ENCODE measurements around the gene MFF.

Gene MFF

DNA sequence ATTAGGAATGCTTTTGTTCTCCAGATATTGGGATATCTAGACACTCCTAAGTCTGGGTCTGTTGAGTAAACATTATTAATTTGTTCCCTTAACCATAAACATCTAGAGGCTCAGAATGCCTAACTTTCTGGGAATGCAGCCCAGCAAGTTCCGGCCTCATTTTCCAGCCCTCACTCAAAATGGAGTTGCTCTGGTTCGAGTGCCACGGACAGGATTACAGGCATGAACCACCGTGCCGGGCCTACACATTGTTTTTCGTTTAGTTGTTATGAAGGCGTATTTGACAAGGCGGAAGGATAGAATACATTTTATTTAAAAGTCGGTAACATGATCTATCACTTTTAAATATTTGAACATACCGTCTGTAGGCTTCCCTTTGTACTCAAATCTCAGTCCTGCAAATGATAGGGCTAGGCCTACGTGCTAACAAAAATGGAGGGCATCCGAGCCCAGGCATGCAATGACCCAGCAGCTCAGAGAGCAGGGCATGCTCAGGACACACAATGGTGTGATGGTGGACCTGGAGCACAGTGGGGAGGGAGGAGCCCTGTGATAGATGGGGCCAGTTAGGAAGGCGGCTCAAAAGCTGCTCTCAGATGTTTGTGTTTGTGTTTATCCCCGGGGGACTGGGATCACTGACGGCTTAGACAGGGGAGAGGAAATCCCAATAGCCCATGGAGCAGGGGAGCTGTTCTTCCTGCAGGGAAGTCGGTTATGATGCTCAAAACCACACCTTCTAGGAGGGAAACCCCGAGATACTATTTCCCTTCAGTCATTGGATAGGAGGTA is 65.6 kb downstream of the MFF start:
- DNase-seq (ENCODE audit: low read depth) = no peak
- no peak overlapping the region for H3K4me3 ChIP-seq (ENCODE audit: control insufficient read depth, low read depth, low read length)
- TF ChIP-seq, protein P1, sequence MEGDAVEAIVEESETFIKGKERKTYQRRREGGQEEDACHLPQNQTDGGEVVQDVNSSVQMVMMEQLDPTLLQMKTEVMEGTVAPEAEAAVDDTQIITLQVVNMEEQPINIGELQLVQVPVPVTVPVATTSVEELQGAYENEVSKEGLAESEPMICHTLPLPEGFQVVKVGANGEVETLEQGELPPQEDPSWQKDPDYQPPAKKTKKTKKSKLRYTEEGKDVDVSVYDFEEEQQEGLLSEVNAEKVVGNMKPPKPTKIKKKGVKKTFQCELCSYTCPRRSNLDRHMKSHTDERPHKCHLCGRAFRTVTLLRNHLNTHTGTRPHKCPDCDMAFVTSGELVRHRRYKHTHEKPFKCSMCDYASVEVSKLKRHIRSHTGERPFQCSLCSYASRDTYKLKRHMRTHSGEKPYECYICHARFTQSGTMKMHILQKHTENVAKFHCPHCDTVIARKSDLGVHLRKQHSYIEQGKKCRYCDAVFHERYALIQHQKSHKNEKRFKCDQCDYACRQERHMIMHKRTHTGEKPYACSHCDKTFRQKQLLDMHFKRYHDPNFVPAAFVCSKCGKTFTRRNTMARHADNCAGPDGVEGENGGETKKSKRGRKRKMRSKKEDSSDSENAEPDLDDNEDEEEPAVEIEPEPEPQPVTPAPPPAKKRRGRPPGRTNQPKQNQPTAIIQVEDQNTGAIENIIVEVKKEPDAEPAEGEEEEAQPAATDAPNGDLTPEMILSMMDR (IDR thresholded peaks at IDR 0.05; ENCODE audit: control insufficient read depth, insufficient read depth, low read depth, low read length, missing control alignments) = no peak

DNA sequence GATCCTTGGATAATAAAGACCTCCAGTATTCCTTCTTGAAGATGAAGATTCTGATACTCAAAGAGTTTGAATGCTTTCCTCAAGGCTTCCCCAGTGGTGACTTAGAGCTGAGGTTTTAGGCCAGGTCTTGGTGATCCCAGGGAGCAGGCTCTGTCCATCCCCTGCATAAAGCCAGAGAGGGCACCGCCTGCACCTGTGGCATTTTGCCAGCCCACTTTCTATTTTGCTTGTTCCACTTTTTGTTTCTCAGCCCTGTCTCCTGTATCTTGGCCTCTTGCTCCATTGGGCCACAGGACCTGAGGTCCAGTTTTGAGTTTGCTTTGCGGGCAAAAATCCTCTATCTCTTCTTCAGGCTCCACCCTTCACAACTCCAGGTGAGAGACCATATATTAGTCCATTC is 69.3 kb downstream of the MFF start:
- TF ChIP-seq, protein P1 (IDR thresholded peaks at IDR 0.05; ENCODE audit: control insufficient read depth, insufficient read depth, low read depth, low read length, missing control alignments) = no peak
- DNase-seq (ENCODE audit: low read depth) = no peak
- H3K4me3 ChIP-seq (ENCODE audit: control insufficient read depth, low read depth, low read length) = no peak overlapping the region

DNA sequence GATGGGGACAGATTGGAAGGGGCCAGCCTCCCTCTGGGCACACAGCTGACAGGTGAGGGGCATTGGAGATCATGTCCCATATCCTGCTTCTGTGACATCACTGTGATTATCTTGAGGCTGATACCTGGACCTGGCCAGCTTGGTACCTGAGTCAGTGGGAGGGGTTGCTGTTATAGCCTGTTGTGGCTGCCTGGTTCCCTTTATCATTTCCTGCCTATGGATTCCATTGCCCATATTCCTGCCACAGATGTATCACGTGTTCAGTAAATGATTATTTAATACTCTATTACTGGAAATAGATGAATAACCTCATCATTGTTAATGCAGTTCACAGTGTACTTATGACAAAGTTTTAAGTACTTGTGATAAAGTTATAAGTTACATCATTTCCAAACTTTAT is 70.5 kb downstream of the MFF start:
- DNase-seq (ENCODE audit: low read depth) = no peak
- no peak overlapping the region for H3K4me3 ChIP-seq (ENCODE audit: control insufficient read depth, low read depth, low read length)
- TF ChIP-seq, protein P1 (IDR thresholded peaks at IDR 0.05; ENCODE audit: control insufficient read depth, insufficient read depth, low read depth, low read length, missing control alignments) = no peak

DNA sequence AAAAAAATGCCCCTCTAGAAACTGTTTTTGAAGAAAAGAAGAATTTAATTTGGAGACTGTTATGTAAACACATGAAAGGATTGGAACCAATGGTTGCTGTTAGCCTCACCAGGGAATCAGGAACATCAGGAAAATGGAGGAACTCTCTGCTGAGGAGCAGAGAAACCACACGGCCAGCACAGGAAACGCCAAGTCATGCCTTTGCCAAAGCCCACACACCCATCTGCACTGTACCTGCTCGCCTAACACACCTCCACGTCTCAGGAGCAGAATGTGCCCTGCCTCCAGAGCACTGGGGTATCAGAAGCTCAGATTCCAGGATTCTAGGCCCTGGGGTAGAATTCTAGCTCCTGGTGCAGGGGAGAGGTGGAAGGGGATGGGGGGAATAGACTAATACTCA is 72.5 kb downstream of the MFF start:
- no peak overlapping the region for H3K4me3 ChIP-seq (ENCODE audit: control insufficient read depth, low read depth, low read length)
- no peak for DNase-seq (ENCODE audit: low read depth)
- TF ChIP-seq, protein P1 (IDR thresholded peaks at IDR 0.05; ENCODE audit: control insufficient read depth, insufficient read depth, low read depth, low read length, missing control alignments) = no peak

DNA sequence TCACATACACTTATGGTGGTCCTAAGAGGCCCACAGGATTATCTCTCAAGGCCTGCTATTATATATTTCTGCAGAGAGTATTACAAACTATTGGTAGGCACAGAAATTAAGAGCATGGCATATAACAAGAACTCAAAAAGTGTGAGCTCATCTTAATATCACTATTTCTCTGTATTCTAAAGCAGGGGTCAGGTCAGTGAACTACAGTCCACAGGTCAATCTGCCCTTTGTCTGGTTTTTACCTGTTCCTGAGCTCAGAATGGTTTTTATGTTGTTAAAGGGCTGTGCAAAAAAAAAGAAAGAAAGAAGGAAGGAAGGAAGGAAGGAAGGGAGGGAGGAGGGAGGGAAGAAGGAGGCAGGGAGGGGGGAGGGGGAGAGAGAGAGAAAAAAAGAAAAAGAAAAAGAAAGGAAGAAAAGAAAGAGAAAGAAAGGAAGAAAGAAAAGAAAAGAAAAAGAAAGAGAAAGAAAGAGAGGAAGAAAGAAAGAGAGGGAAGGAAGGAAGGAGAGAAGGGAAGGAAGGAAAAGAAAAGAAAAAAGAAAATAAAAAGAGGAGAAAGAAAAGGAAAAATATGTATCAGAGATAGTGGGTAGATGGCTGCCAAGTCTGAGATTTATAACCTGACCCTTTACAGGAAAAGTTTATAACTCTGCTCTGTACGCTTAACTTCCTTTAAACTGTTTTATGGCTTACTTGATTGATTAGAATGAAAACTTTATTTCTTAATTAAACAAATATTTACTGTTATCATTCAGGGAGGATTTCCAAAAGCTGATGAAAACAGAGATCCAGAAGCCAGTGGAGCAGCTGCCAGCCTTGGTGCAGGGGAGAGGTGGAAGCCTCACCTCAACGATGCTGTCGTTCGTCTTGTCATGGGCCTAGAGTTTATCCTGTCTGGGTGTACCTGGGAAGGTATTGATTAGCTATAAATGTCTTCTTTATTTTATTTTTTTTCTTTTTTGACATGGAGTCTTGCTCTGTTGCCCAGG is 73.9 kb downstream of the MFF start:
- no peak overlapping the region for H3K4me3 ChIP-seq (ENCODE audit: control insufficient read depth, low read depth, low read length)
- TF ChIP-seq, protein P1 (IDR thresholded peaks at IDR 0.05; ENCODE audit: control insufficient read depth, insufficient read depth, low read depth, low read length, missing control alignments) = no peak
- DNase-seq (ENCODE audit: low read depth) = no peak

DNA sequence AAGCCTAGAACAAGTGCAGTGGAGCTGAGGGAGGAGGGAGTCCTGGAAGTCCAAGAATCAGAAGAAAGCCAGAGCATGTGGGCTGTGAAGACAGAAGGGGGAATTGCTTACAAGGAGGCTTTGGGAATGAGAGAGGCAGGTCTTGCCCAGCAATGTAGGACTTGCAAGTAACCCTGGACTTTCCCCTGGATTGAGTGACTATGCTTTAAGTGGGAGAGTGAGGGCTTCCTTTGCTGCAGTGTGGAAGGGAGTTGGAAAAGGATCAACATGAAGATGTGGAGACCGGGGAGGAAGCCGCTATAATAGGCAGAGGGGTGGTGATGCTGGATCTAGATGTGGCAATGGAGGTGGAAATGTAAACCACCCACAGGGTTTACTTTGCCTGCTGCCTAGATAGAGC is 76.5 kb downstream of the MFF start:
- TF ChIP-seq, protein P1 (IDR thresholded peaks at IDR 0.05; ENCODE audit: control insufficient read depth, insufficient read depth, low read depth, low read length, missing control alignments) = no peak
- DNase-seq (ENCODE audit: low read depth) = no peak
- H3K4me3 ChIP-seq (ENCODE audit: control insufficient read depth, low read depth, low read length) = no peak overlapping the region
